Naive thymus-derived CD4-positive, alpha-beta T cell (primary cell): ENCODE data around the gene DENND4A. TPM values are rescaled to one million over a fixed set of nuclear protein-coding genes. Genes with fewer than 3 reads are reported as not detected.
A peak's percentile ranks its signal among the peaks of the same experiment; 100 is the strongest.

Source experiments
- ATAC-seq: fragments of 150-1000 bp; cut with Tn5 transposase; 2 replicates; pipeline ENCODE4 v1.10.0; 2021; ENCODE audit warnings: mild to moderate bottlenecking, moderate library complexity
- CTCF ChIA-PET: fragments of 350-600 bp; sonication (Branson Sonifier 250); formaldehyde crosslinking; loops from one replicate; lab custom pipeline; 2021; ENCODE audit warnings: antibody characterized with exemption; lab: Charles Lee
- POLR2A ChIA-PET: fragments of 350-600 bp; sonication (Branson Sonifier 250); formaldehyde crosslinking; loops from one replicate; lab custom pipeline; 2021; ENCODE audit warnings: antibody characterized with exemption, inconsistent platforms; lab: Charles Lee
- DNase-seq, 9 donors: peaks; one replicate each; pipeline versions ENCODE4 v3.0.0 to v3.0.0-alpha.2; 2020 to 2022; ENCODE audit warnings: mixed read lengths in 1 of 9
- H3K27ac ChIP-seq: one replicate; pipeline ENCODE4 v1.7.0; 2013; ENCODE audit warnings: mild to moderate bottlenecking, low read depth, low read length, moderate library complexity
- H3K27me3 ChIP-seq, 2 donors: one replicate each; pipeline ENCODE4 v1.7.0; 2013; ENCODE audit warnings: low read length in 2 of 2, mild to moderate bottlenecking in 2 of 2, moderate library complexity in 2 of 2; ENCODE audit not compliant: control insufficient read depth in 2 of 2, insufficient read depth in 2 of 2
- H3K36me3 ChIP-seq, 3 experiments: 1 replicate in 2 of 3; 2 replicates in 1 of 3; pipeline ENCODE4 v1.7.0; 2013; ENCODE audit warnings: low read length in 3 of 3, mild to moderate bottlenecking in 3 of 3, moderate library complexity in 1 of 3; ENCODE audit not compliant: insufficient read depth in 3 of 3, control insufficient read depth in 2 of 3
- H3K4me1 ChIP-seq, 2 donors: one replicate each; pipeline ENCODE4 v1.7.0; 2013; ENCODE audit warnings: low read length in 2 of 2, mild to moderate bottlenecking in 2 of 2, moderate library complexity in 1 of 2; ENCODE audit not compliant: control insufficient read depth in 2 of 2, insufficient read depth in 2 of 2
- H3K4me3 ChIP-seq: 2 replicates; pipeline ENCODE4 v1.7.0; 2013; ENCODE audit warnings: mild to moderate bottlenecking, low read length
- H3K9me3 ChIP-seq, 3 experiments: 1 replicate in 2 of 3; 2 replicates in 1 of 3; pipeline ENCODE4 v1.7.0; 2013; ENCODE audit warnings: low read length in 3 of 3; ENCODE audit not compliant: control insufficient read depth in 2 of 3
- H3K27ac Mint-ChIP-seq, 9 donors: one replicate each; pipeline ENCODE4 v1.8.0; 2020 to 2022; ENCODE audit warnings: mixed read lengths in 9 of 9, mild to moderate bottlenecking in 8 of 9, moderate library complexity in 5 of 9, inconsistent platforms in 2 of 9
- H3K27me3 Mint-ChIP-seq, 5 donors: one replicate each; pipeline ENCODE4 v1.8.0; 2021 to 2022; ENCODE audit warnings: mixed read lengths in 5 of 5, mild to moderate bottlenecking in 1 of 5
- H3K36me3 Mint-ChIP-seq, 5 donors: one replicate each; pipeline ENCODE4 v1.8.0; 2020 to 2022; ENCODE audit warnings: mixed read lengths in 5 of 5, mild to moderate bottlenecking in 3 of 5, inconsistent platforms in 1 of 5
- H3K4me1 Mint-ChIP-seq, 7 donors: one replicate each; pipeline ENCODE4 v1.8.0; 2020 to 2022; ENCODE audit warnings: mixed read lengths in 7 of 7, mild to moderate bottlenecking in 3 of 7, inconsistent platforms in 1 of 7
- H3K4me3 Mint-ChIP-seq, 10 donors: one replicate each; pipeline ENCODE4 v1.8.0; 2020 to 2022; ENCODE audit warnings: mild to moderate bottlenecking in 10 of 10, mixed read lengths in 10 of 10, moderate library complexity in 6 of 10, inconsistent platforms in 2 of 10
- H3K9me3 Mint-ChIP-seq, 11 donors: one replicate each; pipeline ENCODE4 v1.8.0; 2020 to 2022; ENCODE audit warnings: mixed read lengths in 11 of 11, mild to moderate bottlenecking in 4 of 11, inconsistent platforms in 1 of 11, moderate library complexity in 1 of 11
- intact Hi-C, 2 donors: fragments of 100-400 bp; cut with micrococcal nuclease; formaldehyde crosslinking; loops; one replicate each; pipeline ENCODE4 v1.15.1; 2023
- polyA plus RNA-seq, 2 donors: library from polyadenylated mRNA; unstranded; fragments of 300-500 nt; fragmentation: Illumina TruSeq; gene quantifications; one replicate each; pipeline ENCODE4 v1.2.3, GENCODE V29; 2021
- total RNA-seq, 6 experiments: library from RNA in 5 of 6; stranded (reverse) in 5 of 6; gene quantifications; 1 replicate in 5 of 6; 2 replicates in 1 of 6; pipeline ENCODE4 v1.2.3 and lab custom pipeline; 2021 to 2026

The DENND4A gene
- total and polyA plus RNA-seq, 7 experiments from 2014 or later, result 14.1 to 67.9 (median 59.1) TPM

DNA sequence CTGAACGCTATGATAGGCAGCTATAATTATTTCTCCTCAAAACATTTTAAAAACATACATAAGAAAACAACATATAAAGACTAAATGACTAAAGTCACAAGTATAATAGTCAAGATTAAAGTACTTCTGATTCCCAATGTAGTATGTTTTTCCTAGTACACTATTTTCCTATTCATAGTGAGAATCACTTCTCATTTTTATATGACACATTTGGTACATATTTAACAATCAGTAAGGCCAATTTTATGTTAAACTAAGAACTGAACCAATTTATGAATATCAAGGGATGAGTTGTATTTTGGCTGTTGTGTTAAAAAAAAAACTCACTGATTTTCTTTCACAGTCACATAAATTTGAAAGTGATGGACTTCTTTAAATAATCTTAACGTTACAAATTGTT lies 79.7 kb downstream of the DENND4A start:
- ATAC-seq (no peak), DNase-seq (no peak)
- H3K9me3 ChIP-seq, result no peaks in the 10 kb centered on the region
- H3K4me3 Mint-ChIP-seq, result no peak overlapping the region
- no peaks in the 10 kb centered on the region for H3K27me3 Mint-ChIP-seq
- no peaks in the 10 kb centered on the region for H3K9me3 Mint-ChIP-seq
- peaks cover 0 to 35% (median 7%) of the 10 kb centered on the region in 3 experiments for H3K36me3 ChIP-seq
- no peak overlapping the region for H3K27ac ChIP-seq
- CTCF ChIA-PET, result interaction anchor here (0.6 to 0.7 kb wide), 2 partner anchors 157 to 212 kb away, joined by 3 to 4 read pairs; partner anchors contain the start of gene RAB11A
- peak overlapping the region in 1 of 9 donors; percentile 36 for H3K27ac Mint-ChIP-seq
- H3K4me1 Mint-ChIP-seq, result peaks cover 0 to 5% (median 0%) of the 10 kb centered on the region in 7 donors
- no peaks in the 10 kb centered on the region for H3K4me1 ChIP-seq
- peaks cover 11 to 52% (median 46%) of the 10 kb centered on the region in 5 donors for H3K36me3 Mint-ChIP-seq
- intact Hi-C loops, result no loop called here
- POLR2A ChIA-PET, result no interaction called here
- H3K27me3 ChIP-seq, result no peaks in the 10 kb centered on the region
- H3K4me3 ChIP-seq, result no peak overlapping the region

DNA sequence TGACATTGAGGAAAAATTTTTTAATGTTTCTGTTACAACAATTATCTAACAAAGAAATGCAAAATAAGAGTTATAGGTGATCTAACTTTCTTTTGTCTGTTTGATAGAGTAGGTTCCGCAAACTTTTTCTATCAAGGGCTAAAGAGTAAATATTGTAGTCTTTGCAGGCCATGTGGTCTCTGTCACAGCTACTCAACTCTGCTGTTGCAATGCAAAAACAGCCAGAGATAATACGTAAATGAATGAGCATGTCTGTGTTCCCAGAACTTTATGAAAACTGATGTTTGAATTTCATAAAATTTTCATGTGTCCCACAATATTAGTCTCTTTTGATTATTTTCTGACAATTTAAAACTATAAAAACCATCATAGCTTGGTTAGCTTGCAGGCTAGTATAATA lies 97.0 kb downstream of the DENND4A start:
- H3K4me1 ChIP-seq, result no peaks in the 10 kb centered on the region
- Mint-ChIP-seq H3K4me1 (no peaks in the 10 kb centered on the region), H3K9me3 (no peaks in the 10 kb centered on the region), H3K4me3 (no peak overlapping the region), H3K27me3 (no peaks in the 10 kb centered on the region), H3K36me3 (peaks cover 15 to 48% (median 33%) of the 10 kb centered on the region in 5 donors), H3K27ac (no peak overlapping the region)
- H3K27ac ChIP-seq, result no peak overlapping the region
- ATAC-seq (no peak), DNase-seq (no peak)
- H3K9me3 ChIP-seq, result no peaks in the 10 kb centered on the region
- H3K4me3 ChIP-seq, result no peak overlapping the region
- ChIA-PET CTCF (interaction anchor here (0.7 kb wide), 1 partner anchor 78 kb away, joined by 3 read pairs; no protein-coding TSS in a partner anchor), POLR2A (no interaction called here)
- H3K27me3 ChIP-seq, result no peaks in the 10 kb centered on the region
- intact Hi-C loops, result no loop called here
- peaks cover 5 to 51% (median 36%) of the 10 kb centered on the region in 3 experiments for H3K36me3 ChIP-seq

DNA sequence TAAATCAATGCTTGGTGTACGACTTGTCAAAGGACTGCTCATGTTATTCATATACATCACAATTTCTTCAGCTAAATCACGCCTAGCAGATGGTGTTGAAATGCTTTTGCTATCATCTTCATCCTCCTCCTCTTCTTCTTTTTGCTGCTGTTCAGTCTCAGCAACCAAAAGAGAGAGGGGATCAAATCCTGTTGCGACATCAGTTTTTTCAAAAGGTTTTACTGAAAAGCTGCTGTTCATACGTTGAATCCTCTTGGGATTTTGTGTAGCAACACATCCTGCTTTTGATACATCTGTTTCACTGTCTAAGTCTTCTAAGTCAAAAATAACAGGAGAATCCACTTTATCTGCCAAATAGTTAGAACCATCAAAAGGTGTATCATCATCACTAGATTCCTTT lies 101.3 kb downstream of the DENND4A start:
- Histone ChIP-seq H3K9me3 (no peaks in the 10 kb centered on the region), H3K27me3 (no peaks in the 10 kb centered on the region), H3K4me1 (no peaks in the 10 kb centered on the region), H3K4me3 (no peak overlapping the region), H3K27ac (no peak overlapping the region), H3K36me3 (peaks cover 5 to 47% (median 34%) of the 10 kb centered on the region in 3 experiments)
- DNase-seq (no peak), ATAC-seq (no peak)
- Mint-ChIP-seq H3K4me1 (peaks cover 0 to 5% (median 0%) of the 10 kb centered on the region in 7 donors), H3K27me3 (no peaks in the 10 kb centered on the region), H3K4me3 (no peak overlapping the region), H3K27ac (no peak overlapping the region), H3K9me3 (peaks cover 0 to 24% (median 1%) of the 10 kb centered on the region in 11 donors), H3K36me3 (peaks cover 19 to 69% (median 61%) of the 10 kb centered on the region in 5 donors)
- POLR2A ChIA-PET, result no interaction called here
- intact Hi-C loops, result no loop called here
- CTCF ChIA-PET, result no interaction called here

DNA sequence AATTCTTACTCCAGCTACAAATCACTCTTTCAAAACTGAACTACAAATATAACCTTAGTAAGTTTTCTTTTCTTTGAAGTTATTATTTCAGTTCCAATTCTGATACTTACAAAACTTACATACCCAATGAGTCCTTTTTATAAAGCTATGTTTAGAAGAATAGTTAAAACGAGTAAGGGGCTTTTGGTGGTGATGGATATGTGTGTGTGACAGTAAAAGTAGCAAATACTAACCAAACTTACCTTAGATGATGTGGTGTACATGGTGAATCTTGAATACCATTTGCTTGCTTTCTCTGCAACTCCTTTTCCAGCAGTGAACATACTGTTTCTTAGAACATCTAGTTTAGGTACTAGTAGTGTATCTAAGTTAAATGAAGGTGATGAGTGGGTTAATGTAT lies 101.9 kb downstream of the DENND4A start:
- Histone ChIP-seq H3K27ac (no peak overlapping the region), H3K9me3 (no peaks in the 10 kb centered on the region), H3K4me3 (no peak overlapping the region), H3K36me3 (peaks cover 5 to 47% (median 31%) of the 10 kb centered on the region in 3 experiments), H3K4me1 (no peaks in the 10 kb centered on the region), H3K27me3 (no peaks in the 10 kb centered on the region)
- Mint-ChIP-seq H3K4me1 (peaks cover 0 to 5% (median 0%) of the 10 kb centered on the region in 7 donors), H3K27ac (no peak overlapping the region), H3K36me3 (peaks cover 19 to 69% (median 61%) of the 10 kb centered on the region in 5 donors), H3K4me3 (no peak overlapping the region), H3K27me3 (no peaks in the 10 kb centered on the region), H3K9me3 (peaks cover 0 to 24% (median 1%) of the 10 kb centered on the region in 11 donors)
- CTCF ChIA-PET, result interaction anchor here (0.6 kb wide), 1 partner anchor 194 kb away, joined by 4 read pairs; no protein-coding TSS in a partner anchor
- POLR2A ChIA-PET, result no interaction called here
- intact Hi-C loops, result no loop called here
- ATAC-seq (no peak), DNase-seq (no peak)

DNA sequence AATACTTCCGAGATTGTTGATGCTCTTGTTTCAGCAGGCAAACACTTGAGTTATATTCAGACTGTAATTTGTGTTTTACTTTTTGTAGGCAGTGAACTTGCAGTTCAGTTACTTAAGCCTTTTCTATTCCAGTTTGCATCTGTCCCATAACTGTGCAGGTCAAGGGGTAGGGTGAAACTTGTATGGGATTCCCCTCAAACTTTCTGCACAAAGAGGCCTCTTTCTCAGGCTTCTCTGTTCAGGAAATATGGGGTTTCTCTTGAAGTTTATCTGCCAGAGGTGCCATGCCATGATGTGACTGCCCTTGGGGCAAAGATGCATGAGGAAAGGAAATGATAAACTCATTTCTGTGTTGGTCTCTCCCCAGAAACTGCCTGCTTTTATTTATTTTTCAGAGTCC lies 103.6 kb downstream of the DENND4A start:
- ATAC-seq (no peak), DNase-seq (no peak)
- Mint-ChIP-seq H3K27me3 (no peaks in the 10 kb centered on the region), H3K4me1 (peaks cover 0 to 5% (median under 1%) of the 10 kb centered on the region in 7 donors), H3K9me3 (peaks cover 0 to 24% (median 1%) of the 10 kb centered on the region in 11 donors), H3K36me3 (peaks cover 17 to 61% (median 53%) of the 10 kb centered on the region in 5 donors), H3K27ac (no peak overlapping the region), H3K4me3 (no peak overlapping the region)
- Histone ChIP-seq H3K36me3 (peaks cover 5 to 44% (median 25%) of the 10 kb centered on the region in 3 experiments), H3K9me3 (no peaks in the 10 kb centered on the region), H3K27me3 (no peaks in the 10 kb centered on the region), H3K4me3 (no peak overlapping the region), H3K27ac (no peak overlapping the region), H3K4me1 (no peaks in the 10 kb centered on the region)
- POLR2A ChIA-PET, result no interaction called here
- intact Hi-C loops, result no loop called here
- CTCF ChIA-PET, result no interaction called here

DNA sequence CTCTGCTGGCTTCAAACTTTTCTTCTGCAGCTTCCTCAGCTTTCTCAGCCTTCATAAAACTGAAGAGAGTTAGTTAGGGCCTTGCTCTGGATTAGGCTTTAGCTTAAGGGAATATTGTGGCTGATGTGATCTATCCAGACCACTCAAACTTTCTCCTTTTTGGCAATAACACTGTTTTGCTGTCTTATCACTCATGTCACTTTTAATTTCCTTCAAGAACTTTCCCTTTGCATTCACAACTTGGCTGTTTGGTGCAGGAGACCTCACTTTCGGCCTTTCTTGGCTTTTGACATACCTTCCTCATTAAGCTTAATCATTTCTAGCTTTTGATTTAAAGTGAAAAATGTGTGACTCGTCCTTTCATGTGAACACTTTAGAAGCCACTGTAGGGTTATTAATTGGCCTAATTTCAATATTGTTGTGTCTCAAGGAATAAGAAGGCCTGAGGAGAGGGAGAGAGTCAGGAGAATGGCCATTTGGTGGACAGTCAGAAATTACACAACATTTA lies 109.6 kb downstream of the DENND4A start:
- H3K4me3 ChIP-seq, result no peak overlapping the region
- H3K27ac ChIP-seq, result no peak overlapping the region
- no peak for ATAC-seq
- ChIA-PET POLR2A (interaction anchor here (0.6 to 1.1 kb wide), 2 partner anchors 70 to 191 kb away, joined by 3 read pairs; no protein-coding TSS in a partner anchor), CTCF (interaction anchor here (0.6 kb wide), 1 partner anchor 48 kb away, joined by 3 read pairs; no protein-coding TSS in a partner anchor)
- no peaks in the 10 kb centered on the region for H3K4me1 ChIP-seq
- H3K4me1 Mint-ChIP-seq, result peaks cover 0 to 8% (median 4%) of the 10 kb centered on the region in 7 donors
- peak overlapping the region in 2 of 9 donors; percentile 27 to 62 for H3K27ac Mint-ChIP-seq
- no peaks in the 10 kb centered on the region for H3K27me3 ChIP-seq
- no peaks in the 10 kb centered on the region for H3K9me3 ChIP-seq
- no peak overlapping the region for H3K4me3 Mint-ChIP-seq
- H3K9me3 Mint-ChIP-seq, result peaks cover 0 to 4% (median 0%) of the 10 kb centered on the region in 11 donors
- intact Hi-C loops, result no loop called here
- no peaks in the 10 kb centered on the region for H3K27me3 Mint-ChIP-seq
- H3K36me3 Mint-ChIP-seq, result peaks cover 0 to 22% (median 9%) of the 10 kb centered on the region in 5 donors
- DNase-seq, result no peak
- no peaks in the 10 kb centered on the region for H3K36me3 ChIP-seq
